ENCODE results near the gene SYPL1.

DNA sequence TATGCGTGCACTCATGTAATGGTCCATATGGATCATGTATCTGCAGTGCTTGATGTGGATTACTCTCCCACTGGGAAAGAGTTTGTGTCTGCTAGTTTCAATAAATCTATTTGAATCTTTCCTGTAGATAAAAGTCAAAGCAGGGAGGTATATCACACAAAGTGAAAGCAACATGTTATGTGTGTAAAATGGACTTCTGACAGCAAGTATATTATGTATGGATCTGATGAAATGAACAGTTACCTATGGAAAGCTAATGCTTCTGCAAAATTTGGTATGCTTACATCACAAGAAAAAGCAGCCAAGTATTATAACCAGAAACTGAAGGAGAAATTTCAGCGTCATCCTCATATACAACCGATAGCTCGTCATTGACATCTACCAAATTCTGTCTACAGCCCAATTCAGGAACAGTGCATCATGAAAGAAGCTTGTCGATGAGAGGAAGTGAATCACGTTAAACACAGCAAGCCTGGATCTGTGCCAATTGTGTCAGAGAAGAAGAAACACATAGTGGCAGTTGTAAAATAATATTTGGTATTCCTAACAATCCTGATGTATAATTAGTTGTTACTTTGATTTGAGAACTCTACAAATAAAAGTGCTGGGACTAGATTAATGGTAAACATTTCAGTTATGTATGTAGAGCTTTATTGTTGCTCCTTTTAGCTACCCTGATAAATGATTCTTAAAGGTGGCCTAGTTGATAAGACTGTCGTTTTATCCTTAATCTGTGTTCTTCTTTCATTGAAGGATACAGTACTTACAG, 14.2 kb upstream of the SYPL1 start:
- TF ChIP-seq, protein P1, sequence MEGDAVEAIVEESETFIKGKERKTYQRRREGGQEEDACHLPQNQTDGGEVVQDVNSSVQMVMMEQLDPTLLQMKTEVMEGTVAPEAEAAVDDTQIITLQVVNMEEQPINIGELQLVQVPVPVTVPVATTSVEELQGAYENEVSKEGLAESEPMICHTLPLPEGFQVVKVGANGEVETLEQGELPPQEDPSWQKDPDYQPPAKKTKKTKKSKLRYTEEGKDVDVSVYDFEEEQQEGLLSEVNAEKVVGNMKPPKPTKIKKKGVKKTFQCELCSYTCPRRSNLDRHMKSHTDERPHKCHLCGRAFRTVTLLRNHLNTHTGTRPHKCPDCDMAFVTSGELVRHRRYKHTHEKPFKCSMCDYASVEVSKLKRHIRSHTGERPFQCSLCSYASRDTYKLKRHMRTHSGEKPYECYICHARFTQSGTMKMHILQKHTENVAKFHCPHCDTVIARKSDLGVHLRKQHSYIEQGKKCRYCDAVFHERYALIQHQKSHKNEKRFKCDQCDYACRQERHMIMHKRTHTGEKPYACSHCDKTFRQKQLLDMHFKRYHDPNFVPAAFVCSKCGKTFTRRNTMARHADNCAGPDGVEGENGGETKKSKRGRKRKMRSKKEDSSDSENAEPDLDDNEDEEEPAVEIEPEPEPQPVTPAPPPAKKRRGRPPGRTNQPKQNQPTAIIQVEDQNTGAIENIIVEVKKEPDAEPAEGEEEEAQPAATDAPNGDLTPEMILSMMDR (IDR thresholded peaks at IDR 0.05) = no peak
- TF ChIP-seq POLR2AphosphoS5 (IDR thresholded peaks at IDR 0.05; ENCODE audit: low read depth, low read length) (no peak), SIN3A (IDR thresholded peaks at IDR 0.05; ENCODE audit: borderline replicate concordance, insufficient read depth, low read depth, low read length) (no peak)

All from Panc1 (cell line).